Fibroblast of peridontal ligament (primary cell): Measurements from ENCODE around the gene ZNF283.
"Not testable (repeated sequence)": the region's sequence is repeated elsewhere in the genome, so short reads cannot be mapped to it uniquely, and the experiment has no call there.

Experiments used
- DNase-seq: peaks from one replicate; pipeline ENCODE4 v3.0.0-alpha.2; 2010; ENCODE audit errors: extremely low read depth

The ZNF283 gene

GRCh38 chr19:43799502-43800142 is 27.5 kb upstream of the ZNF283 start:
- no peak for DNase-seq

GRCh38 chr19:43802216-43802951 is 24.7 kb upstream of the ZNF283 start, which contains the start of gene LYPD5:
TSS of gene LYPD5 (minus strand) at chr19:43802447. CDS start at chr19:43802380, 67 bp downstream.
- DNase-seq: no peak

- DNase-seq: no peak
These were observed 22.7 kb upstream of the ZNF283 start for GRCh38 chr19:43804432-43804831.

- DNase-seq: not testable (repeated sequence)
These were observed 20.7 kb upstream of the ZNF283 start for GRCh38 chr19:43806401-43806800.

GRCh38 chr19:43806848-43807247 is 20.3 kb upstream of the ZNF283 start:
- DNase-seq: no peak

- no peak for DNase-seq
These were observed 19.5 kb upstream of the ZNF283 start for GRCh38 chr19:43807651-43808050.

- DNase-seq: peak; percentile 81
These were observed 17.1 kb upstream of the ZNF283 start for GRCh38 chr19:43809762-43810696.

GRCh38 chr19:43811837-43812236 is 15.3 kb upstream of the ZNF283 start:
- DNase-seq: no peak

- no peak for DNase-seq
These were observed 14.9 kb upstream of the ZNF283 start for GRCh38 chr19:43812259-43812658.

- DNase-seq: no peak
These were observed 14.4 kb upstream of the ZNF283 start for GRCh38 chr19:43812688-43813087.

GRCh38 chr19:43814663-43815352 is 12.3 kb upstream of the ZNF283 start:
- no peak for DNase-seq

- DNase-seq: not testable (repeated sequence)
These were observed 9.7 kb upstream of the ZNF283 start for GRCh38 chr19:43817454-43817853.

GRCh38 chr19:43818500-43818899 is 8.6 kb upstream of the ZNF283 start:
- DNase-seq: no peak

GRCh38 chr19:43820098-43820883 is 6.8 kb upstream of the ZNF283 start:
- DNase-seq: peak; percentile 46

GRCh38 chr19:43820884-43821215 is 6.3 kb upstream of the ZNF283 start:
- DNase-seq: no peak

- not testable (repeated sequence) for DNase-seq
These were observed 3.3 kb upstream of the ZNF283 start for GRCh38 chr19:43823856-43824255.

GRCh38 chr19:43824572-43824971 is 2.5 kb upstream of the ZNF283 start:
- not testable (repeated sequence) for DNase-seq

- no peak for DNase-seq
These were observed 12.0 kb downstream of the ZNF283 start for GRCh38 chr19:43839139-43839538.

GRCh38 chr19:43842007-43842406 is 14.9 kb downstream of the ZNF283 start:
- DNase-seq: no peak

- DNase-seq: no peak
These were observed 20.1 kb downstream of the ZNF283 start for GRCh38 chr19:43847246-43847645.

- DNase-seq: no peak
These were observed 20.8 kb downstream of the ZNF283 start for GRCh38 chr19:43847884-43848283.
